SK-N-DZ (cell line): ENCODE results near the gene SYTL2.

ENCODE experiments used
- DNase-seq: peaks from one replicate; pipeline ENCODE4 v3.0.0-alpha.2; 2015; ENCODE audit warnings: low spot score

The SYTL2 gene

GRCh38 chr11:85759915-85760314 lies 51.0 kb downstream of the SYTL2 start:
- DNase-seq = no peak

- DNase-seq = no peak
Observed at GRCh38 chr11:85758480-85759039, 52.4 kb downstream of the SYTL2 start.

- DNase-seq = no peak
Observed at GRCh38 chr11:85758026-85758425, 52.9 kb downstream of the SYTL2 start.

GRCh38 chr11:85756401-85757200 lies 54.3 kb downstream of the SYTL2 start:
- no peak for DNase-seq

GRCh38 chr11:85755701-85756100 lies 55.2 kb downstream of the SYTL2 start:
- no peak for DNase-seq

GRCh38 chr11:85755285-85755684 lies 55.7 kb downstream of the SYTL2 start:
- no peak for DNase-seq

- no peak for DNase-seq
Observed at GRCh38 chr11:85752890-85753581, 57.9 kb downstream of the SYTL2 start.

GRCh38 chr11:85752201-85752889 lies 58.6 kb downstream of the SYTL2 start:
- DNase-seq = peak; percentile 74

GRCh38 chr11:85751724-85752123 lies 59.2 kb downstream of the SYTL2 start:
- no peak for DNase-seq

GRCh38 chr11:85750646-85751045 lies 60.3 kb downstream of the SYTL2 start:
- no peak for DNase-seq

- no peak for DNase-seq
Observed at GRCh38 chr11:85749884-85750283, 61.1 kb downstream of the SYTL2 start.

- no peak for DNase-seq
Observed at GRCh38 chr11:85749287-85749834, 61.6 kb downstream of the SYTL2 start.

- no peak for DNase-seq
Observed at GRCh38 chr11:85748455-85748891, 62.5 kb downstream of the SYTL2 start.

GRCh38 chr11:85746670-85747069 lies 64.3 kb downstream of the SYTL2 start:
- DNase-seq = no peak

- DNase-seq = peak; percentile 25
Observed at GRCh38 chr11:85745626-85746025, 65.3 kb downstream of the SYTL2 start.

- DNase-seq = no peak
Observed at GRCh38 chr11:85742873-85743275, 68.1 kb downstream of the SYTL2 start.

GRCh38 chr11:85742348-85742747 lies 68.6 kb downstream of the SYTL2 start:
- peak; percentile 86 for DNase-seq

GRCh38 chr11:85740481-85741400 lies 70.2 kb downstream of the SYTL2 start:
- no peak for DNase-seq

GRCh38 chr11:85737738-85738137 lies 73.2 kb downstream of the SYTL2 start:
- DNase-seq = no peak

- DNase-seq = no peak
Observed at GRCh38 chr11:85735876-85736460, 75.0 kb downstream of the SYTL2 start.
